T-helper 1 cell (primary cell): ENCODE results near the gene EIPR1.

Experiments used
- DNase-seq, 5 donors: peaks; one replicate each; pipeline ENCODE4 v3.0.0-alpha.2; 2012 to 2020

The EIPR1 gene

DNA sequence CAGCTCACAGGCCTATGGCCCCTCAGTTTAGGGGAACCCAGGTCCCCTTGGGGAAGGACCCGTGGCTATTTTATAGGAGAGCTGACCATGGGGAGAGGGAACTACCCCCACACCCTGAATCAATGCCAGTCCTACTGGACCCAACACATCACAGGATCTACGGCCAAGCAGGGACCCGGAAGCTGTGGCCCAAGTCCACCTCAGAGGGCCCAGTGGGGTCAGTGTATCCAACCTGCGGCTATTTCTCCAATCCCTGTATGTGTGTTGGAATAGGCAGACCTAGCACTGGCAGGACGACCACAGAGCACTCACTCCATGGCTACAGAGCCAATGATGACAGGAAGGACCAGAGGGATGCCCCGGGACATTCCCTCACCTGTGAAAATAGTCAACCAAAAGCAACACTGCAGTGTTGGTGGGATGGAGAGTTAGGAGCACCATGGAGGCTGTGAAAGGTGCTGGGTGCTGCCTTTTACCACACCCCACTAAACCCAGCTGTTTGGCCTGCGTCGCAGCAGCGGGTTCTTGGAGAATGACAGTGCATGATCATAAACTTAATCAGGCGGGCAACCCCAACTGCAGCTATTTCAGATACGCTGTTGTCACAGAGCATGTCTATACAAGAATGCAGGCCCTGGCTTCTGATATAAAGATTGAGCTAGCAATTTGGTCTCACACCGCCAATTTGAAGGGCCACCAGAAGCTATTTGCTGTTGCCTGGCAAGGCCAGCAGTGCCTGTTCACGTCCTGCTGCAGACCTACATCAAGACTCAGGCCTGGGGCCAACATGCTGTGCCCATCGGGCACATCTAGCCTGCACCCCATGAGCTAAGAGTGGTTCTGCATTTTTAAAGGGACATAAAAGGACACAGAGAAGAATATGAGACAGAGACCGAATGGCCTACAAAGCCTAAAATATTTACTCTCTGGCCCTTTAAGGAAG is 110.4 kb downstream of the EIPR1 start:
- DNase-seq: no peak

DNA sequence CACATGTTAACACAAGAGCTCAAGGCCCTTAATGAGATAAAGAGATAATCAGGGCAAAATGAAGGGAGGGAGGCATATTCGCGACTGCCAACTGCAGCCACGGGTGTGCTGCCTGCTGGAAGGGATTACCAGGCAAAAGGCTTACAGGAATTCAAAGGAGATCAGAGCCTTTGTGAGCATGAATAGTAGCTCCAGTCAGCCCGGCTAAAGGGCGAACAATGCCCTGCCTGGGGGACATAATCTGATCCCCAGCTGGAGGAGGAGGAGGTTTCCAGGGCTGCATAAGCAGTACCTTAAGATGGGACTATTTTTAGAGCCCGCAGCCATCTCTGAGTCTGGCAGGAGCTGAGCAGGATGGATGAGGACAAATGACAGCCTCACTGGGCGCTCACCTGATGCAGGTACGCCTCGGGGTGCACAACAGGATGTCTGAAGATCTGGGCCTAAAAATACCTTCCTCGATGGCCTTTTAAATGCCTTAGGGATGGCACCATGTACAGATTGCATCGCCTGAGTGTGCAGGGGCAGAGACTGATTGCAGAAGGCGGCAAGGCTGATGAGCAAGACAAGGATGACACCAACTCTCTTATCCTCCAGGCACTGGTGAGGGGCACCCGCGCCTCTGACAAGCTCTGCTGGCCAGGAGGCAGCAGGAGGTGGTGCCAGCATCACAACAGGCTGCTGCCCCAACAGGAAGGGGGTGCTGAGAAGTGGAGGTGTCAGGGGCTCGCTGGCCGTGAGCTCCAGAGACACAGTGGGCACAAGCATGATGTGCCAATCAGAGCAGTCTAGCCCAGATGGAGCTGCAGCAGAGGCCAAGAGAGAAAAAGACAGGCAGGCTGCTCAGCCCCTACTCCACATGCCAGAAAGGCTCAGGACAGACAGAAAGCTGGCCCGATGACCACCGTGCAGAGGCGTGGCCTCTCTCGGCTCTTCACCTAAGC is 111.4 kb downstream of the EIPR1 start:
- no peak for DNase-seq

DNA sequence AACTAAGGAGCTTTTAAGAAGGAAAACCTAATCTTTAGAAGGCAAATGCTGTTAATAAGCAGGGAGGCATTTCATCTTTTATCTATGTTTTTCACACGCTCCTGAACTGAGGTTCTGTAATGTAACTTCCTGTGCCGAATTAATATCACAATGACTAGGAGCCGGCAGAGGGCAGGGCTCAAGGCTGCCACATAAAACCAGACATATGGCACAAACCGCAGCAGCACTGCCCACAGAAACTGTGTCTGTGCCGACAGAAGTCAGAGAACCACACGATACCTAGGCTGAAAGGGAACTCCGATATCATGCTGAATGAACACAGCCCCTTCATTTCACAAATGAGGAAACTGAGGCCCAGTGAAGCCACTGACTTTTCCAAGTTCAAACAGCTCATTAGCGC is 112.1 kb downstream of the EIPR1 start:
- DNase-seq: no peak

DNA sequence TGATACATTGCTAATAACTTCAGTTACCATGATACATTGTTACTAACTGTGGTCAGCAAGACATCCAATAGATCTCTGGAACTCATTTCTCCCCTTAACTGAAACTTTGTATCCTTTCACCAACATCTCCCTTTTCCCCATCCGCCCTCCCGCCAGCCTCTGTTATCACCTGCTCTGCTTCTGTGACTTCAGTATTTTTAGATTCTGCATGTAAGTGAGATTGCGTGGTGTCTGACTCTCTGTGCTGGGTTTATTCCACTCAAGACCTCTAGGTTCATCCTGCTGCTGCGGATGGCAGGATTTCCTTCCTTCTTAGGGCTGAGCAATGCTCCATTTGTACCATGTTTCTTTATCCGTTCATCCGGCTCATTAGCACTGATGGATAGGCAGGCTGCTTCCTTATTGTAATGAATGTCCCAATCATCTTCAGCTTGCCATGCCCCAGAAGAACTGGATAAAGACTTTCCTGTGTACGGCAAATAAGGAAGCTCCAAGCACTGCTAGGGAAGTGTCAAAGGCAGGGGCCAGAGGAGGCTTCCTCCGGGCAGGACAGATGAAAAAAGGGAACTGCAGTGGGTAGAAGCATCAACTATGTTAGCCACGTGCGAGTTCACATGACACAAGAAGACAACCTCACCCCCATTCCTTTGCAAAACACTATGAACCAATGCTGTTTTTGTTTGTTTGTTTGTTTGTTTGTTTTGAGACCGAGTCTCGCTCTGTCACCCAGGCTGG is 113.4 kb downstream of the EIPR1 start:
- DNase-seq: no peak

DNA sequence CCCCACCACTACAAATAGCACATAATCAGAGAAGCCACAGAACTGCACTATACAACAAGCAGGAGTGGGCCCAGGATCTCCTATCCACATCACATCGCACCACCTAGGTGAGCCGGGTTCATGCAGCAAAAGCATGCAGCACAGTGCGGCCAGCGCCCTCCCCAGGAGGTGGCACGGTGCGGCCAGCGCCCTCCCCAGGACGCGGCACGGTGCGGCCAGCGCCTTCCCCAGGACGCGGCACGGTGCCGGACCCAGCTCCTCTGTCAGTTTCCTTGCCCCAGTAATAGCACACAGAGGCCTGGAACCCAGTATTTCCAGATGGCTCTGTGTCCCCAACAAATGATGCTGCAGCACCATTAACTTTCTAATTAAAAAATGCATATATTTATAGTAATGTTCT is 114.1 kb downstream of the EIPR1 start:
- no peak for DNase-seq

DNA sequence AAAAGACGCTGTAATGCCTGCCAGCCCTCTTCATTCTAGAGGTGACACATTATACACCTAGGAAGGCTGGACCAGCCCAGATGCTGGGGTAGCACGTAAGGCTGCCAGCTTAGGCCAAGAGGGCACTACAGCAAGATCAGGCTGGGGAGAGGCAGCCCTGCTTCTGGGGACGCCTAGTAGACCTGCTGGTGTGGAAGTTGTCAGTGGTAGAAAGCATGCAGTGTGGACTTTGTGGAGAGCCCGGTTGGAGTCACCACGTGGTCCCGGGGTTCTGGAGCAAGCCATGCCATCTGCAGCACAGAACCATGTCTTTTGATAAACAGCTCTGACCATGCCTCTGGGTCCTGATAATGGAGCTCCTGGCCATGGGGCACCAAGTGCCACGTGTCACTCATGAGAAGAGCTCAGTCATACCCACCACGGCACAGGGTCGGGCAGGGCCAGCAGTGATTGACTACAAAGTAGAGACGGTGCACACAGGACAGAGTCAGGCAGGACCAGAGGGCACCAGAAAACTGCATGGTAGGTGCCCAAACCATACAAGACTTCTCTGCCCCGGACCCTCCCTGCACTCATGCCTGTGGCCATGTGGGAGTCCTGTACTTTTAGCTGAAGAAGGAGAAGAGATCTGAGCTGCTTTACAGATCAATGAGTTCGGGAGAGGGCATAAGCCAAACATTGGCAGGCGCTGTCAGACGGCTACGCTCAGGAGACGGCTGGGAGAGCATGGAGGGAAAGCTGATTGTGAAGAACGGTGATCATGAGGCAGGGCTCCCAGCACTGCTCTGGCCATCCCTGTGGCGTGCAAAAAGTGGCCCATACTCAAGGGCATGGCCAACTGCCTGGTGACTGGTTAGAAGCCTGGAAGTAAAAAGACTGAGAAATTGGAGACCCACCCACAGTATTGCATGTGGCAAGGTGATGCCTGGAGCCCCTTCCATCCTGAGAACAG is 114.9 kb downstream of the EIPR1 start:
- DNase-seq: no peak

DNA sequence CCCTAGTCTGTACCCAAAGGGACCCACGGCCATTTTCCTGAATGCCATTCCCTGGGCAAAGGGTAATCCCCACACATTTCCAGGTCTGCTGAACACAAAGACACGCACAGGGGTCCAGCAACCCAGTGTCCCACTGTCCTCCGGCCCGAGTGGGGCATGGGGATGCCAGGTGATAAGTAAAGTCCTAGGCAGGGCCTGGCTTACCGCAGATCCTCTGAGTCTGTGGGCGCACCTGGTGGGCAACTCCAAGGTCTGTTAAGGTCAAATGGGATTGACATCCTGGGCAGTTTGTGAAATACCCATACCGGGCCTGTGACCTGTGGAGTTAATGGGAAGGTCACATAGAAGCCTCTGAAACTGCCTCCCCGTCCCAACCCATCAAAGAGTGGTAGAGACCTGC is 116.1 kb downstream of the EIPR1 start:
- no peak for DNase-seq

DNA sequence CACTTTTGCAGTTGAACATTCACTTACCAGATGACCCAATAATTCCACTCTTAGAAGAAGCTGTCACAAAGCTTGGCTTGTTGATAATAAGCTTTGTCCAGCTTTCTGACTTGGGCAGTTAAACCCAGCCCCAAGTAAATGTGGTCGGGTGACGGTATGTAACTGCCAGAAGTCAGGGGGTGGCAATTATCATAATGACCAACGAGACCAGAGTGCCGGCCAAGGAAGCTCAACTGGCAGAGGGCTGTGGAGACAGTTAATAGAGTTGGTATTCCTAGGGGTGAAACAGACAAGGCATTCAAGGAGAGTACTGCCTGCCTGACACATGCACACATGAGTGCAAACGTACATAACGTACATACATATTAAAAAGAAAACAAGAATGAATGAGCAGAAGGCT is 116.7 kb downstream of the EIPR1 start:
- no peak for DNase-seq

DNA sequence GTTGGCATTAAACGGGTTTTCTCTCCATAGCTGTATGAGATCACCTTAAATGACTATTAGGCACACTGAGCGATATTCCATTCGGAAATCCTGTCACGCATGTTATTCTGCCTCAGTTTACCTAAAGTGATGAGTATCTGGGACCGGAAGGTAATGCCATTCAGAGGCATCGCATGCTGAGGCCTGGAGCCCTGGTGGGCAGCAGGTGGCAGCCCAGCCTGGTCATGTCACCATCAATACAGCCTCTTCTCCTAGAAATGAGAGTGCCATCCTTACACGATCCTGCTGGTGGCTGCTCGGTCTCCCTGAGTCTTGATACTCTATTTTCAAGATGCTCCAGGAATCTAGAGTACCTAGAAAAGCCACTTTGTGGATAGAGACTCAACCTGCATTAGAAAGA is 119.8 kb downstream of the EIPR1 start:
- no peak for DNase-seq

DNA sequence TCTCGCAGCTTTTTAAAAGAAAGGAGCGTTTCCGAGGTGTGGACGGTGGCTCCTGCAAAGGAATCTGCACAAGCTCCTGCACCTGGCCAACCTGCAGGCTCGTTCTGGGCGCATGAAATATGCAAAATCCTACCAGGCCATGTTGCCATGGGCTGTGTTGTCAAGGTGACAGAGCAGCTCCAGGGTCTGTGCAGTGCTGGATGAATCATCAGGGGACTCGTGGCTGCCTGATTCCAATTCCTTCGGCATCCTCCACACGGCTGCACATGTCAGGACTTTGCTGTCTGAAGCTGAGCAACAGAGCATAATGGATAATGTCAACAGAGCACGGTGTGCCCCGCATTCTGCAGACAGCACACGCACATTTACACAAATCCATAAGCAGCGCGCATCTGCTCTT is 120.5 kb downstream of the EIPR1 start:
- DNase-seq: no peak

DNA sequence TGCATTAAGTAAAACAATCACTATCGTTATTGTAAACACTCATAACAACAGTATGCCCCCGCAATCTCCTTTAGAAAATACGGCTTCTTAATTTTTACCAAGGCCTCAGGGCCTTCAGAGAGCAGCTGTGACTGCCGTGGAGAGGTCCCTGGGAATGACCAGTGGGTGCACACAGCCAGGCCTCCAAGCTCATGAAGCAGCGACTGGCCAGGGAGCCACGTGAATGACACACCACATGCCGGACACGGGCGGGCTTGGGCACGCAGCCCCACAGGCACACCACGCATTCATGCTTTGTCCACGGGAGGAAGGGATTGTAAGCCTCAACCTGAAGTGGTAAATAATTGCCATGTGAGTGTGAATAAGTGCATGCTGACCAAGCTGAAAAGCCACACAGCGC is 121.0 kb downstream of the EIPR1 start:
- DNase-seq: no peak

DNA sequence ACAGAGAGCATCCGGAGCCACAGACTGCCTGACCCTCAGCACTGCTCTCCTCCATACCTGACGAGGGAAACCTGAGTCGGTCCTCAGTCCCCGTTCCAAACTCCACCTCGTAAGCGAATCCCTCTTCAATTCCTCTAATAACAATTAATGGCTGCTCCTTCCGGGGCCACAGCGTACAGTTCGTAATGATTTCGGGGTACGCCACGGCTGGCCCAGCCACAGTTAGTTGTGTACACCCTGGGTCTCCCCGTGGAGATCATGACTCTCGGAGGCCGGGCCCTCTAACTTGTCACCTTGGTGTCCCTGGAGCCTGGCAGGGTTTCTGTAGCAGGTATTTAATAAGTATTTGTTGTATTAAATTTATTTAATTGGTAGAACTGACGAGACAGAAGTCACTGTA is 121.5 kb downstream of the EIPR1 start:
- no peak for DNase-seq

DNA sequence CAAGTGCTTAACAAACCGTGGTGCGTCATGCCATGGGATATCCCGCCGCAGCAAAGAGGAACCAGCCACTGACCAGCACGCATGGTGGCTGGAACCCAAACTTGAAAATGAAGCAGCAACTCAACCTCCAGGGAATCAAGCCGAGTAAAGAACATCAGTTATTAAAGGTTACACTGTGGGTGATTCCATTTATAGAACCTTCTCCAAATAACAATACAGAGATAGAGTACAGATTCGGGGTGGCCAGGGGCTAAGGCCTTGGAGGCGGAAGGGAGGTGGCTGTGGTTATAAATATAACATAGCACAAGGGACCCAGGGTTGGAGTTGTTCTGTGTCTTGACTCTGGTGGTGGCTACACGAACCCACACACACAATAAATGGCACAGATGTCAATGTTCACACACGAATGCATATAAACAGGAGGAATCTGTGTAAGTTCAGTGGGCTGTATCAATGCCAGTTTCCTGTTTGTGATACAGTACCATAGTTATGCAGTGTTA is 123.1 kb downstream of the EIPR1 start:
- no peak for DNase-seq

DNA sequence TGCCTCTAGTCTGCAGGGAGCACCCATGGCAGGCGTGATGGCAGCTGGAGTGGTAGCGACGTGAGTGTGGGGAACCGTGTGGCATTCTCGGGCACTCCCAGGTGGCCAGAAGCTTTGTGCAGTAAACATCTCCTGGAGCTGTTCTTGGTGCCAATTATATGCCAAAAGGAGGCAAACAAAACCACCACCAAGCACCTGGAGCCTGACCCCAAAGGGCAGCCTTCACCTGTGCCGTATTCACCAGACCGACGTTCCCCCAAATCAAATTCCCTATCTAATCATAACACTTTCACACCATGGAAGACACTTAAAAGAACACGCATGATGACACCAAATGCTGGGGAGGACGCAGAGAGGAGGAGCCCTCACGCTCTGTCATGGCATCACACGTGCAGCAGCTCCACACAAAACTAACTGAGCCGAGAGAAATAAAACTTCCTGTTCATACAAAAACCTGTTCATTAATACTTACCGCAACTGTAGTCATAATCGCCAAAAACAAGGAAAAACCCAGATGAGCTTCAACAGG is 123.6 kb downstream of the EIPR1 start:
- no peak for DNase-seq

DNA sequence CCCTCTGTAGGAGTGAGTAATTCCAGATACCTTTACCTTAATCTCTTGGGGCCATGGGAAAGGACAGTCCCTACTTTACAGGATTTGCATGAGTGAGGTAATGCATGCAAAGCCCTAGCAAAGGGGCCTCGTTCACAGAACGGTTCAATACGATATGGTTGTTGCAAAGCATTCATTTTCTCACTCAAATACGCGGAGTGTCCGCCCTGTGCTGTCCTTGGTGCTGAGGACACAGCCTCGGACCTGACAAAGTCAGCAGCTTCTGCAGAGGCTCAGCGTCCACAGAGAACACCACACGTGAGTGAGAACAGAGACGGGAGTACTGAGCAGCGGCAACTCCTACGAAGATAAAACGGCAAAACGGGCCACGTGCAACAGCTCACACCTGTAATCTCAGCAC is 125.7 kb downstream of the EIPR1 start:
- no peak for DNase-seq

DNA sequence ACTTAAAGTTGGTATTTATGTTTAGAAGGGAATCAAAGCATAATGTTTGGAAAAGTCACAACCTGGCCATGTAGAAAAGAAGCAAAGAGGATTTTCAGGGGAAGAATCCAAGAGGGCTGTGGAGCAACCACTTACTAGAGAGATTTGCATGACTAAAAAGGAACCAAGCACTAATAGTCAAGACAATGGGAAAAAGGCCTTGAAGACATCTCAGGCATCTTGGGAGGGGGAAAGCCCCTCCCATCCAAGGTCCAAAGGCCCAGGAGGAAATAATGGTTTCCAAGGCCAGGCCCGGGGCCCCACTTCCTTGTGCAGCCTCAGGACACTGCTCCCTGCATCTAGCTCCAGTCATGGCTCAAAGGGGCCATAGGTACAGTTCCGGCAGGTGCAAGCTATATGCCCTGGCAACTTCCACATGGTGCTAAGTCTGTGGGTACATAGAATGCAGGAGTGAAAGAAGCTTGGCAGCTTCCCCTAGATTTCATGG is 128.1 kb downstream of the EIPR1 start:
- DNase-seq: no peak

DNA sequence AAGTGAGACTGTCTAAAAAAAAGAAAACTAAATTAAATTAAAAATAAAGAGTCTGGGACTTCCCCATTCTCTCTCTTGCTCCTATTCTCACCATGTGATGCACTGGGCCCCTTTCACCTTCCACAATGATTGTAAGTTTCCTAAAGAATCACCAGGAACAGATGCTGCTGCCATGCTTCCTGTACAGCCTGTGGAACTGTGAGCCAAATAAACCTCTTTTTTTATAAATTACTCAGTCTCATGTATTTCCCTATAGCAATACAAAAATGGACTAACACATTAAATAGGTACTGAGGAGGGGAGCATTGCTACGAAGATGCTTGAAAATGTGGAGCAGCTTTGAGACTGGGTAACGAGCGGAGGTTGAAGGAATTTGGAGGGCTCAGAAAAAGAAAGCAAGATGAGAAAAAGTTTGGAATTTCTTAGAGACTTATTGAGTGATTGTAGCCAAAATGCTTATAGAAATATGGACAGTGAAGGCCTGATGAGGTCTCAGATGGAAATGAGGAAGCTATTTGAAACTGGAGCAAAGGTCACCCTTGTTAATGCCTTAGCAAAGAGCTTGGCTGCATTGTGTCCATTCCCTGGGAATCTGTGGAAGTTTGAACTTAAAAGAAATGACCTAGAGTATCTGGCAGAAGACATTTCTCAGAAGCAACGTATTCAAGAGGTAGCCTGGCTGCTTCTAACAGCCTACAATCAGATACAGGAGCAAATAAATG is 128.7 kb downstream of the EIPR1 start:
- DNase-seq: no peak

DNA sequence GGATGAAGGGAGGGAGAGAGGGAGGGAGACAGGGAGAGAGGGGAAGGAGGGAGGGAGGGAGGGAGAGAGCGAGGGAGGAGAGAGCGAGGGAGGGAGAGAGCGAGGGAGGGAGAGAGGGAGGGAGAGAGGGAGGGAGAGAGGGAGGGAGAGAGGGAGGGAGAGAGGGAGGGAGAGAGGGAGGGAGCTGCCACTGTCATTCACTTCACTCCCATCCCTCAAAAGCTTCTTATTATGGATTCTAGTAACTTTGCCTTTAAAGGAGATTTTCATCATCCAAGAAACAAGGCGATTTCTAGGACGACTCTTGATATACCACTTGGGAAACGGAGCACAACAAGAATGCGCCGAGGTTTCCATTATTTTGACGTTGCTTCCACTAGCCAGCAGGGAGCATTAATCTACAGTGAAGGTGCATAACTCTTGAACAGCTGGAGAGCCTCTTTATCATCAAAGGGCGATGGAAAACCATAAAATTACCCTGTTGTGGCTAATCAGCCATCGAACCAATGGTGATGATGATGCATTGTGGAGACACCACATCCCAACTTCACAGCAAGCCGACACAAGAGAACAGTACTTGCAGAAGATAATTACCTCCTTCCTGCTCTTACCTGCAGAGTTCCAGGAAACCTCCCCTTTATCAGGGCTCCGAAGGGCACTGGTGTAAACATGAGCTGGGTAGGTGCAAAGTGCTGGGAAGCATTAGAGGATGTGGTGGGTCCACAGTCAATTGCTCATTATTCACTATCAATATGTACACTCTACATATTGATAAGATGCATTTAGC is 130.5 kb downstream of the EIPR1 start:
- no peak for DNase-seq

DNA sequence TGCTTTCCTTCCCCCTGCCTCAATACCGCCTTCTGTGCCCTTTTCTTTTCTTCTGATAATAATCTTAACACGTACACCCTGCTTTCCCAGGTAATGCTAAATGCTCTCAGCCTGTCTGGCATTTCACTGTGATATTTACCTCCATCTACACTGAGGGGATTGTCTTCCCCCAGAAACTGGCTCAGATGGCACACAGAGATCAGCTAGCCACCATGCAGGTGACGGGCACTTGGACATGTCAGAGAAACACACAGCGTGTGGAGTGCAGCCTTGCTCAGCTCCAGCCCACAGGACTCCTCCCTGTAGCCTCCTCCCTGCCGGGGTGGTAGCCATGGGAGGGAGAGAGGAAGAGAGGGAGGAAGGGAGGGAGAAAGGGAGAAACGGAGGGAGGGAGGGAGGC is 131.2 kb downstream of the EIPR1 start:
- DNase-seq: no peak

DNA sequence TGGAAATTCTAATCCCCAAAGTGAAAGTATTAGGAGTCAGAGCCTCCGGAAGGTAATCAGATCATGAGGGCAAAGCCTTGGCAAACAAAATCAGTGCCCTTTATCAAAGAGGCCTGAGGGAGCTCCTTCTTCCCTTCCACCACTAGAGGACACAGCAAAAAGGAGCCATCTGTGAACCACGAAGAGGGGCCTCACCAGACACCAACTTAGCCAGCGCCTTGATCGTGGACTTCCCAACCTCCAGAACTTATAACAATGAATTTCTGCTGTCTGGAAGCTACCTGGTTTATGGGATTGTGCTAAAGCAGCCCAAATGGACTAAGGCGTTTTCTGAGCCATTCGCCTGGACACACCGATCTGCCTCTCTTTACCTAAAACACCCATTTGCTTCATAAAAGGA is 133.1 kb downstream of the EIPR1 start:
- no peak for DNase-seq
